Measurements from ENCODE around the gene FCSK. TPM values are rescaled to one million over a fixed set of nuclear protein-coding genes. Genes with fewer than 3 reads are reported as not detected.

Gene FCSK
- total and polyA plus RNA-seq, 2 of the 13 experiments (the other 11 are each of a cell fraction or from before 2014, with no cell fraction given) = 9.1 to 19.2 TPM

DNA sequence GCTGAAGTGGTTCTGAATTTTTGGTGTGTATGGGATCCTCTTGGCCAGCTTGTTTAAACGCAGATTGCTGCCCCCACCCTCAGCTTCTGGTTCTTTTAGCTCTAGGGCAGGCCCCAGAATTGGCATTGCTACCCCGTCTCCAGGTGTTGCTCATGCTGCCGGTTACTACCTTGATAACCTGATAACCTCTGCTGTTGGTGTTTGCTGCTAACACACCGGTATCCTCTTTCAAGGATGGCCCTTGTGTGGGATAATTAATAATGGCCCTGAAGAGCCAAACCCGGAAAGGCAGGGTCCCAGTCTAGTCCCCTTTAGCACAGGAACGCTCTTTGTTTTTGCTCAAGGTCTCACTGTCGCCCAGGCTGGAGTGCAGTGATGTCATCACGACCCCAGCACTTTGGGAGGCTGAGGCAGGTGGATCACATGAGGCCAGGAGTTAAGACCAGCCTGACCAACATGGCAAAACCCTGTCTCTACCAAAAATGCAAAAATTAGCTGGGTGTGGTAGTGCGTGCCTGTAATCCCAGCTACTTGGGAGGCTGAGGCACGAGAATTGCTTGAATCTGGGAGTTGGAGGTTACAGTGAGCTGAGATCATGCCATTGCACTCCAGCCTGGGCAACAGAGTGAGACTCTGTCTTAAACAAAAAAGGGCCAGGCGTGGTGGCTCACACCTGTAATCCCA is 14.2 kb upstream of the FCSK start (continued):
- TF ChIP-seq, protein P1, sequence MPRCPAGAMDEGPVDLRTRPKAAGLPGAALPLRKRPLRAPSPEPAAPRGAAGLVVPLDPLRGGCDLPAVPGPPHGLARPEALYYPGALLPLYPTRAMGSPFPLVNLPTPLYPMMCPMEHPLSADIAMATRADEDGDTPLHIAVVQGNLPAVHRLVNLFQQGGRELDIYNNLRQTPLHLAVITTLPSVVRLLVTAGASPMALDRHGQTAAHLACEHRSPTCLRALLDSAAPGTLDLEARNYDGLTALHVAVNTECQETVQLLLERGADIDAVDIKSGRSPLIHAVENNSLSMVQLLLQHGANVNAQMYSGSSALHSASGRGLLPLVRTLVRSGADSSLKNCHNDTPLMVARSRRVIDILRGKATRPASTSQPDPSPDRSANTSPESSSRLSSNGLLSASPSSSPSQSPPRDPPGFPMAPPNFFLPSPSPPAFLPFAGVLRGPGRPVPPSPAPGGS (CRISPR knock-in tag; IDR thresholded peaks at IDR 0.05) = no peak
- TF ChIP-seq ZMYM2 (CRISPR knock-in tag; IDR thresholded peaks at IDR 0.05) = peak; percentile 69
- TF ChIP-seq NR1H2 (CRISPR knock-in tag; IDR thresholded peaks at IDR 0.05; ENCODE audit: borderline replicate concordance, low read depth) = no peak
- TF ChIP-seq ZNF569 (CRISPR knock-in tag; IDR thresholded peaks at IDR 0.05; ENCODE audit: borderline replicate concordance) = no peak
- TF ChIP-seq, protein P2, sequence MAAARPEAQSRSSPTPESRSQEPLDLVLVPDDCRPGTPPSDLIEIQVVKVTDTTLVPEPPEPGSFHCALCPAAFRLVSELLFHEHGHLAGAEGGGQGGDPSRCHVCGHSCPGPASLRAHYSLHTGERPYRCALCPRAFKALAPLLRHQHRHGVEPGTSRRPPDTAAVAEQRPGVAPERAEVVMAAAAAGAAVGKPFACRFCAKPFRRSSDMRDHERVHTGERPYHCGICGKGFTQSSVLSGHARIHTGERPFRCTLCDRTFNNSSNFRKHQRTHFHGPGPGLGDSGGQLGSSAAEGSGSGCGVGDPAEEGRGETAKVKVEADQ (CRISPR knock-in tag; IDR thresholded peaks at IDR 0.05; ENCODE audit: borderline replicate concordance) = no peak
- TF ChIP-seq, protein P3, sequence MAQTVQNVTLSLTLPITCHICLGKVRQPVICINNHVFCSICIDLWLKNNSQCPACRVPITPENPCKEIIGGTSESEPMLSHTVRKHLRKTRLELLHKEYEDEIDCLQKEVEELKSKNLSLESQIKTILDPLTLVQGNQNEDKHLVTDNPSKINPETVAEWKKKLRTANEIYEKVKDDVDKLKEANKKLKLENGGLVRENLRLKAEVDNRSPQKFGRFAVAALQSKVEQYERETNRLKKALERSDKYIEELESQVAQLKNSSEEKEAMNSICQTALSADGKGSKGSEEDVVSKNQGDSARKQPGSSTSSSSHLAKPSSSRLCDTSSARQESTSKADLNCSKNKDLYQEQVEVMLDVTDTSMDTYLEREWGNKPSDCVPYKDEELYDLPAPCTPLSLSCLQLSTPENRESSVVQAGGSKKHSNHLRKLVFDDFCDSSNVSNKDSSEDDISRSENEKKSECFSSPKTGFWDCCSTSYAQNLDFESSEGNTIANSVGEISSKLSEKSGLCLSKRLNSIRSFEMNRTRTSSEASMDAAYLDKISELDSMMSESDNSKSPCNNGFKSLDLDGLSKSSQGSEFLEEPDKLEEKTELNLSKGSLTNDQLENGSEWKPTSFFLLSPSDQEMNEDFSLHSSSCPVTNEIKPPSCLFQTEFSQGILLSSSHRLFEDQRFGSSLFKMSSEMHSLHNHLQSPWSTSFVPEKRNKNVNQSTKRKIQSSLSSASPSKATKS (CRISPR knock-in tag; IDR thresholded peaks at IDR 0.05) = no peak
- TF ChIP-seq, protein P4, sequence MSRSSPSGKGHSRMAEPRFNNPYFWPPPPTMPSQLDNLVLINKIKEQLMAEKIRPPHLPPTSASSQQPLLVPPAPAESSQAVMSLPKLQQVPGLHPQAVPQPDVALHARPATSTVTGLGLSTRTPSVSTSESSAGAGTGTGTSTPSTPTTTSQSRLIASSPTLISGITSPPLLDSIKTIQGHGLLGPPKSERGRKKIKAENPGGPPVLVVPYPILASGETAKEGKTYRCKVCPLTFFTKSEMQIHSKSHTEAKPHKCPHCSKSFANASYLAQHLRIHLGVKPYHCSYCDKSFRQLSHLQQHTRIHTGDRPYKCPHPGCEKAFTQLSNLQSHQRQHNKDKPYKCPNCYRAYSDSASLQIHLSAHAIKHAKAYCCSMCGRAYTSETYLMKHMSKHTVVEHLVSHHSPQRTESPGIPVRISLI (CRISPR knock-in tag; IDR thresholded peaks at IDR 0.05; ENCODE audit: borderline replicate concordance) = no peak
- peak; percentile 66 for TF ChIP-seq CREB1 (IDR thresholded peaks at IDR 0.05)
- TF ChIP-seq CREB1 (CRISPR knock-in tag; IDR thresholded peaks at IDR 0.05) = 0 out of 2 replicates have a peak, but pooled peaks have one; percentile 25
- TF ChIP-seq ZNF549 (CRISPR knock-in tag; IDR thresholded peaks at IDR 0.05) = no peak
- TF ChIP-seq TAF1 (CRISPR knock-in tag; IDR thresholded peaks at IDR 0.05) = no peak
- TF ChIP-seq, protein P5, sequence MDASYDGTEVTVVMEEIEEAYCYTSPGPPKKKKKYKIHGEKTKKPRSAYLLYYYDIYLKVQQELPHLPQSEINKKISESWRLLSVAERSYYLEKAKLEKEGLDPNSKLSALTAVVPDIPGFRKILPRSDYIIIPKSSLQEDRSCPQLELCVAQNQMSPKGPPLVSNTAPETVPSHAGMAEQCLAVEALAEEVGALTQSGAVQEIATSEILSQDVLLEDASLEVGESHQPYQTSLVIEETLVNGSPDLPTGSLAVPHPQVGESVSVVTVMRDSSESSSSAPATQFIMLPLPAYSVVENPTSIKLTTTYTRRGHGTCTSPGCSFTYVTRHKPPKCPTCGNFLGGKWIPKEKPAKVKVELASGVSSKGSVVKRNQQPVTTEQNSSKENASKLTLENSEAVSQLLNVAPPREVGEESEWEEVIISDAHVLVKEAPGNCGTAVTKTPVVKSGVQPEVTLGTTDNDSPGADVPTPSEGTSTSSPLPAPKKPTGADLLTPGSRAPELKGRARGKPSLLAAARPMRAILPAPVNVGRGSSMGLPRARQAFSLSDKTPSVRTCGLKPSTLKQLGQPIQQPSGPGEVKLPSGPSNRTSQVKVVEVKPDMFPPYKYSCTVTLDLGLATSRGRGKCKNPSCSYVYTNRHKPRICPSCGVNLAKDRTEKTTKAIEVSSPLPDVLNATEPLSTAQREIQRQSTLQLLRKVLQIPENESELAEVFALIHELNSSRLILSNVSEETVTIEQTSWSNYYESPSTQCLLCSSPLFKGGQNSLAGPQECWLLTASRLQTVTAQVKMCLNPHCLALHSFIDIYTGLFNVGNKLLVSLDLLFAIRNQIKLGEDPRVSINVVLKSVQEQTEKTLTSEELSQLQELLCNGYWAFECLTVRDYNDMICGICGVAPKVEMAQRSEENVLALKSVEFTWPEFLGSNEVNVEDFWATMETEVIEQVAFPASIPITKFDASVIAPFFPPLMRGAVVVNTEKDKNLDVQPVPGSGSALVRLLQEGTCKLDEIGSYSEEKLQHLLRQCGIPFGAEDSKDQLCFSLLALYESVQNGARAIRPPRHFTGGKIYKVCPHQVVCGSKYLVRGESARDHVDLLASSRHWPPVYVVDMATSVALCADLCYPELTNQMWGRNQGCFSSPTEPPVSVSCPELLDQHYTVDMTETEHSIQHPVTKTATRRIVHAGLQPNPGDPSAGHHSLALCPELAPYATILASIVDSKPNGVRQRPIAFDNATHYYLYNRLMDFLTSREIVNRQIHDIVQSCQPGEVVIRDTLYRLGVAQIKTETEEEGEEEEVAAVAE (CRISPR knock-in tag; IDR thresholded peaks at IDR 0.05; ENCODE audit: borderline replicate concordance) = peak; percentile 26; the same call in 1 of the 2 replicates
- no peak for TF ChIP-seq MTA3 (CRISPR knock-in tag; IDR thresholded peaks at IDR 0.05)
- peak; percentile 68; the same call in 1 of the 2 replicates for TF ChIP-seq ZBTB7A (CRISPR knock-in tag; IDR thresholded peaks at IDR 0.05)
- no peak for TF ChIP-seq SUZ12 (IDR thresholded peaks at IDR 0.05; ENCODE audit: low read depth, low read length)
- TF ChIP-seq, protein P6, sequence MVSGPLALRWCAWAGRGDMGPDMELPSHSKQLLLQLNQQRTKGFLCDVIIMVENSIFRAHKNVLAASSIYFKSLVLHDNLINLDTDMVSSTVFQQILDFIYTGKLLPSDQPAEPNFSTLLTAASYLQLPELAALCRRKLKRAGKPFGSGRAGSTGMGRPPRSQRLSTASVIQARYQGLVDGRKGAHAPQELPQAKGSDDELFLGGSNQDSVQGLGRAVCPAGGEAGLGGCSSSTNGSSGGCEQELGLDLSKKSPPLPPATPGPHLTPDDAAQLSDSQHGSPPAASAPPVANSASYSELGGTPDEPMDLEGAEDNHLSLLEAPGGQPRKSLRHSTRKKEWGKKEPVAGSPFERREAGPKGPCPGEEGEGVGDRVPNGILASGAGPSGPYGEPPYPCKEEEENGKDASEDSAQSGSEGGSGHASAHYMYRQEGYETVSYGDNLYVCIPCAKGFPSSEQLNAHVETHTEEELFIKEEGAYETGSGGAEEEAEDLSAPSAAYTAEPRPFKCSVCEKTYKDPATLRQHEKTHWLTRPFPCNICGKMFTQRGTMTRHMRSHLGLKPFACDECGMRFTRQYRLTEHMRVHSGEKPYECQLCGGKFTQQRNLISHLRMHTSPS (CRISPR knock-in tag; IDR thresholded peaks at IDR 0.05; ENCODE audit: low read depth) = no peak
- no peak for TF ChIP-seq FOXK1 (CRISPR knock-in tag; IDR thresholded peaks at IDR 0.05; ENCODE audit: borderline replicate concordance, low read depth)
- TF ChIP-seq ZNF263 (CRISPR knock-in tag; IDR thresholded peaks at IDR 0.05) = no peak

All from HepG2 (cell line).